ENCODE measurements around the gene KRR1.

- TF ChIP-seq, protein P1, sequence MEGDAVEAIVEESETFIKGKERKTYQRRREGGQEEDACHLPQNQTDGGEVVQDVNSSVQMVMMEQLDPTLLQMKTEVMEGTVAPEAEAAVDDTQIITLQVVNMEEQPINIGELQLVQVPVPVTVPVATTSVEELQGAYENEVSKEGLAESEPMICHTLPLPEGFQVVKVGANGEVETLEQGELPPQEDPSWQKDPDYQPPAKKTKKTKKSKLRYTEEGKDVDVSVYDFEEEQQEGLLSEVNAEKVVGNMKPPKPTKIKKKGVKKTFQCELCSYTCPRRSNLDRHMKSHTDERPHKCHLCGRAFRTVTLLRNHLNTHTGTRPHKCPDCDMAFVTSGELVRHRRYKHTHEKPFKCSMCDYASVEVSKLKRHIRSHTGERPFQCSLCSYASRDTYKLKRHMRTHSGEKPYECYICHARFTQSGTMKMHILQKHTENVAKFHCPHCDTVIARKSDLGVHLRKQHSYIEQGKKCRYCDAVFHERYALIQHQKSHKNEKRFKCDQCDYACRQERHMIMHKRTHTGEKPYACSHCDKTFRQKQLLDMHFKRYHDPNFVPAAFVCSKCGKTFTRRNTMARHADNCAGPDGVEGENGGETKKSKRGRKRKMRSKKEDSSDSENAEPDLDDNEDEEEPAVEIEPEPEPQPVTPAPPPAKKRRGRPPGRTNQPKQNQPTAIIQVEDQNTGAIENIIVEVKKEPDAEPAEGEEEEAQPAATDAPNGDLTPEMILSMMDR (IDR thresholded peaks at IDR 0.05) = no peak
- no peak for TF ChIP-seq POLR2A (IDR thresholded peaks at IDR 0.05)
Measured at GRCh38 chr12:75556311-75556899, 45.0 kb upstream of the KRR1 start.
